IMR-90 (cell line): ENCODE results near the gene FGF19. TPM values are rescaled to one million over a fixed set of nuclear protein-coding genes. Genes with fewer than 3 reads are reported as not detected.

Experiments
- ATAC-seq: fragments of 200-7000 bp; cut with Tn5 transposase; 2 replicates; pipeline ENCODE4 v1.9.1; 2020; ENCODE audit warnings: low read depth, mild to moderate bottlenecking, moderate library complexity
- BruUV-seq: library from RNA; stranded (reverse); fragments of 400-500 nt; replicated peaks from 2 replicates; lab custom pipeline; 2021; lab: Mats Ljungman, UMichigan
- CTCF ChIA-PET: fragments of 300-600 bp; formaldehyde crosslinking; extraction: SDS; loops from one replicate; lab custom pipeline; 2021; ENCODE audit warnings: antibody characterized with exemption; lab: Yijun Ruan, JAX
- POLR2A ChIA-PET: fragments of 300-600 bp; sonication (Branson Sonifier 250); formaldehyde crosslinking; loops from one replicate; lab custom pipeline; 2022; ENCODE audit warnings: antibody characterized with exemption; ENCODE audit not compliant: unreplicated experiment; lab: Charles Lee
- DNase-seq: peaks from one replicate; pipeline ENCODE4 v3.0.0; 2013
- H2AFZ ChIP-seq: replicated peaks from 2 replicates; pipeline ENCODE3; 2013; ENCODE audit warnings: low read length, mild to moderate bottlenecking; ENCODE audit not compliant: poor library complexity
- H2AK5ac ChIP-seq: 2 replicates; pipeline ENCODE4 v1.6.1; 2013; ENCODE audit warnings: low read depth, low read length, inconsistent platforms
- H2AK9ac ChIP-seq: replicated peaks from 2 replicates; pipeline ENCODE3; 2013; ENCODE audit warnings: mild to moderate bottlenecking, low read depth, low read length, moderate library complexity; ENCODE audit not compliant: poor library complexity
- H2BK120ac ChIP-seq: 2 replicates; pipeline ENCODE4 v1.6.1; 2013; ENCODE audit warnings: low read depth, low read length, inconsistent platforms
- H2BK15ac ChIP-seq: 3 replicates; pipeline ENCODE4 v1.6.1; 2013; ENCODE audit warnings: low read depth, low read length, inconsistent platforms
- H2BK20ac ChIP-seq: 2 replicates; pipeline ENCODE4 v1.6.1; 2013; ENCODE audit warnings: low read depth, mild to moderate bottlenecking, inconsistent platforms, low read length, moderate library complexity
- H2BK5ac ChIP-seq: 2 replicates; pipeline ENCODE4 v1.6.1; 2013; ENCODE audit warnings: mild to moderate bottlenecking, low read depth, low read length, inconsistent platforms; ENCODE audit not compliant: poor library complexity, severe bottlenecking
- H3K14ac ChIP-seq: replicated peaks from 2 replicates; pipeline ENCODE4 v1.6.1; 2013; ENCODE audit warnings: low read depth, low read length, inconsistent platforms
- H3K18ac ChIP-seq: 2 replicates; pipeline ENCODE4 v1.6.1; 2013; ENCODE audit warnings: low read depth, low read length, control low read depth
- H3K23ac ChIP-seq: 2 replicates; pipeline ENCODE4 v1.6.1; 2013; ENCODE audit warnings: low read depth, low read length, inconsistent platforms
- H3K27ac ChIP-seq: 2 replicates; pipeline ENCODE4 v1.5.1; 2013; ENCODE audit warnings: mild to moderate bottlenecking, control low read depth, low read length; ENCODE audit not compliant: insufficient read depth
- H3K27me3 ChIP-seq: 2 replicates; pipeline ENCODE4 v1.6.1; 2013; ENCODE audit warnings: low read length; ENCODE audit not compliant: control insufficient read depth, insufficient read depth
- H3K36me3 ChIP-seq: 2 replicates; pipeline ENCODE4 v1.6.1; 2013; ENCODE audit warnings: low read length, mixed read lengths; ENCODE audit not compliant: control insufficient read depth, insufficient read depth
- H3K4ac ChIP-seq: 2 replicates; pipeline ENCODE4 v1.6.1; 2013; ENCODE audit warnings: low read depth, low read length, inconsistent platforms
- H3K4me1 ChIP-seq: 2 replicates; pipeline ENCODE4 v1.6.1; 2013; ENCODE audit warnings: low read length, mixed read lengths; ENCODE audit not compliant: control insufficient read depth, insufficient read depth
- H3K4me2 ChIP-seq: 2 replicates; pipeline ENCODE4 v1.6.1; 2013; ENCODE audit warnings: low read depth, mild to moderate bottlenecking, control low read depth, low read length, moderate library complexity
- H3K4me3 ChIP-seq: 2 replicates; pipeline ENCODE4 v1.5.1; 2013; ENCODE audit warnings: low read depth, mild to moderate bottlenecking, control low read depth, low read length, moderate library complexity; ENCODE audit not compliant: insufficient read depth
- H3K56ac ChIP-seq: 2 replicates; pipeline ENCODE4 v1.6.1; 2013; ENCODE audit warnings: low read length, inconsistent platforms; ENCODE audit not compliant: insufficient read depth; ENCODE audit errors: extremely low read depth
- H3K79me1 ChIP-seq, 2 experiments: 2 replicates each; pipeline ENCODE4 v1.6.1; 2013; ENCODE audit warnings: low read length in 2 of 2, inconsistent platforms in 1 of 2, low read depth in 1 of 2
- H3K9ac ChIP-seq: 2 replicates; pipeline ENCODE4 v1.6.1; 2013; ENCODE audit warnings: low read depth, low read length, control low read depth
- H3K9me1 ChIP-seq: 2 replicates; pipeline ENCODE4 v1.6.1; 2013; ENCODE audit warnings: low read length, inconsistent platforms; ENCODE audit not compliant: insufficient read depth
- H3K9me3 ChIP-seq: 2 replicates; pipeline ENCODE4 v1.6.1; 2013; ENCODE audit warnings: low read length; ENCODE audit not compliant: control insufficient read depth, insufficient read depth
- H4K20me1 ChIP-seq: 2 replicates; pipeline ENCODE4 v1.6.1; 2013; ENCODE audit warnings: low read length, inconsistent platforms; ENCODE audit not compliant: insufficient read depth
- H4K5ac ChIP-seq: 2 replicates; pipeline ENCODE4 v1.6.1; 2013; ENCODE audit warnings: mild to moderate bottlenecking, low read depth, low read length, control low read depth
- H4K8ac ChIP-seq, 2 experiments: 2 replicates each; pipeline ENCODE4 v1.6.1; 2013; ENCODE audit warnings: low read depth in 2 of 2, low read length in 2 of 2, control low read depth in 1 of 2, inconsistent platforms in 1 of 2
- H4K91ac ChIP-seq: 2 replicates; pipeline ENCODE4 v1.6.1; 2013; ENCODE audit warnings: low read depth, low read length, inconsistent platforms; ENCODE audit not compliant: insufficient read depth
- BHLHE40 ChIP-seq: fragments of 150-350 bp; IDR thresholded peaks from 2 replicates; pipeline ENCODE4 v1.6.1; 2016; ENCODE audit warnings: mild to moderate bottlenecking, low read depth, low read length
- CEBPB ChIP-seq: IDR thresholded peaks from 2 replicates; pipeline ENCODE4 v1.6.1; 2012; ENCODE audit warnings: low read depth, low read length, improper control_type of control experiment
- CHD1 ChIP-seq: IDR thresholded peaks from 2 replicates; pipeline ENCODE4 v1.6.1; 2012; ENCODE audit warnings: low read depth, low read length, improper control_type of control experiment
- ELK1 ChIP-seq: fragments of 150-350 bp; IDR thresholded peaks from 2 replicates; pipeline ENCODE4 v1.6.1; 2016; ENCODE audit warnings: low read depth, mild to moderate bottlenecking, low read length, moderate library complexity, borderline replicate concordance
- FOS ChIP-seq: fragments of 150-350 bp; IDR thresholded peaks from 2 replicates; pipeline ENCODE4 v1.6.1; 2016; ENCODE audit warnings: low read depth, low read length
- MAFK ChIP-seq: IDR thresholded peaks from 2 replicates; pipeline ENCODE4 v1.6.1; 2012; ENCODE audit warnings: low read depth, low read length, improper control_type of control experiment
- MAZ ChIP-seq: IDR thresholded peaks from 2 replicates; pipeline ENCODE4 v1.6.1; 2012; ENCODE audit warnings: low read depth, mild to moderate bottlenecking, low read length, improper control_type of control experiment, moderate library complexity, borderline replicate concordance
- NFE2L2 ChIP-seq: fragments of 150-350 bp; IDR thresholded peaks from 2 replicates; pipeline ENCODE4 v1.6.1; 2016; ENCODE audit warnings: low read depth, mild to moderate bottlenecking, low read length
- POLR2A ChIP-seq: IDR thresholded peaks from 2 replicates; pipeline ENCODE4 v1.6.1; 2012; ENCODE audit warnings: mild to moderate bottlenecking, low read depth, low read length
- RAD21 ChIP-seq: IDR thresholded peaks from 2 replicates; pipeline ENCODE4 v1.6.1; 2012; ENCODE audit warnings: low read length, improper control_type of control experiment
- RCOR1 ChIP-seq: IDR thresholded peaks from 2 replicates; pipeline ENCODE4 v1.6.1; 2012; ENCODE audit warnings: mild to moderate bottlenecking, low read length, improper control_type of control experiment; ENCODE audit not compliant: insufficient replicate concordance
- RFX5 ChIP-seq: IDR thresholded peaks from 2 replicates; pipeline ENCODE4 v1.8.0; 2012; ENCODE audit warnings: low read depth, mild to moderate bottlenecking, low read length, moderate library complexity
- WGBS, 2 experiments: methylation state at CpG; one replicate each; pipeline versions ENCODE4 v1.1.5 to v1.1.7; 2013; ENCODE audit warnings: missing lambda C conversion rate in 2 of 2; ENCODE audit not compliant: insufficient read length in 1 of 2; ENCODE audit errors: extremely low coverage in 2 of 2; 5-methylcytosine and 5-hydroxymethylcytosine counted together
- dilution Hi-C: fragments of 300-500 bp; cut with HindIII; formaldehyde crosslinking; loops from one replicate; pipeline ENCODE4 v1.14.3; 2018; ENCODE audit warnings: low sequenced_read_pairs; ENCODE audit not compliant: unreplicated experiment
- in situ Hi-C: fragments of 300-500 bp; cut with MboI; formaldehyde crosslinking; loops from 3 replicates; pipeline ENCODE4 v1.14.3; 2019; ENCODE audit warnings: low sequenced_read_pairs, inconsistent platforms, mixed read lengths
- intact Hi-C: fragments of 100-400 bp; cut with micrococcal nuclease; formaldehyde crosslinking; loops from 2 replicates; pipeline ENCODE4 v1.10.0; 2022
- polyA plus RNA-seq, 3 experiments: library from polyadenylated mRNA; depleted of rRNA; stranded (reverse); fragments of >200 nt; gene quantifications; 2 replicates each; pipeline ENCODE4 v1.2.3, GENCODE V29; 2012; ENCODE audit warnings: low replicate concordance in 1 of 3
- total RNA-seq: library from RNA; depleted of rRNA; stranded (reverse); fragments of >200 nt; gene quantifications from 2 replicates; pipeline ENCODE4 v1.2.3, GENCODE V29; 2012
- TF ChIP-seq, protein P1 (sequence below): fragments of 150-350 bp; IDR thresholded peaks from 2 replicates; pipeline ENCODE4 v1.6.1; 2017; ENCODE audit warnings: mild to moderate bottlenecking, antibody characterized with exemption, low read length, low read depth

FGF19 gene
- total and polyA plus RNA-seq, 2 of the 4 experiments (the other 2 are of a cell fraction): not detected

GRCh38 chr11:69661413-69661715, 42.5 kb downstream of the FGF19 start:
- H3K23ac ChIP-seq: no peak overlapping the region
- H2BK120ac ChIP-seq: no peak overlapping the region
- H3K79me1 ChIP-seq: peaks cover 0 to 15% of the 10 kb centered on the region in 2 experiments; a peak in 2 of 4 replicates
- no peak overlapping the region for H4K8ac ChIP-seq
- intact Hi-C loops (no loop called here), dilution Hi-C loops (no loop called here), in situ Hi-C loops (loop anchor here (25.0 kb wide), 2 partner anchors 724 to 1049 kb away; no protein-coding TSS in a partner anchor)
- no peak overlapping the region for H3K4me2 ChIP-seq
- no peak overlapping the region for H3K18ac ChIP-seq
- no peak overlapping the region for H3K56ac ChIP-seq
- no peak overlapping the region for H4K5ac ChIP-seq
- no peak overlapping the region for H4K91ac ChIP-seq
- no TSS peak for BruUV-seq
- peaks cover 4% of the 10 kb centered on the region; the same call in 1 of the 2 replicates for H4K20me1 ChIP-seq
- no peaks in the 10 kb centered on the region for H3K27me3 ChIP-seq
- H2AK9ac ChIP-seq: no peak overlapping the region
- peaks cover 11% of the 10 kb centered on the region; the same call in 1 of the 2 replicates for H3K4me1 ChIP-seq
- no peak for DNase-seq
- ChIA-PET POLR2A (interaction anchor here (0.8 kb wide), 1 partner anchor 13 kb away, joined by 5 read pairs; no protein-coding TSS in a partner anchor), CTCF (interaction anchor here (0.8 to 1.1 kb wide), 2 partner anchors 9 to 530 kb away, joined by 3 to 4 read pairs; no protein-coding TSS in a partner anchor)
- no peak overlapping the region for H2AK5ac ChIP-seq
- no peak overlapping the region for H3K4ac ChIP-seq
- H3K36me3 ChIP-seq: peaks cover 22% of the 10 kb centered on the region
- H3K9me3 ChIP-seq: no peaks in the 10 kb centered on the region
- H3K27ac ChIP-seq: no peak overlapping the region
- H2BK15ac ChIP-seq: no peak overlapping the region
- no peak overlapping the region for H2BK20ac ChIP-seq
- no peak overlapping the region; the same call in 1 of the 2 replicates for H3K14ac ChIP-seq
- no peak overlapping the region for H3K4me3 ChIP-seq
- 88% methylated on average over 4 of the region's 10 CpGs; no CpG with 5 or more reads in 1 of the 2 experiments for WGBS, 2 experiments
- H2BK5ac ChIP-seq: no peak overlapping the region
- TF ChIP-seq BHLHE40 (no peak), CHD1 (no peak), FOS (no peak), NFE2L2 (no peak), RCOR1 (no peak), MAFK (no peak), ELK1 (no peak), MAZ (no peak), CEBPB (no peak), RAD21 (no peak), RFX5 (no peak), POLR2A (no peak)
- TF ChIP-seq, protein P1, sequence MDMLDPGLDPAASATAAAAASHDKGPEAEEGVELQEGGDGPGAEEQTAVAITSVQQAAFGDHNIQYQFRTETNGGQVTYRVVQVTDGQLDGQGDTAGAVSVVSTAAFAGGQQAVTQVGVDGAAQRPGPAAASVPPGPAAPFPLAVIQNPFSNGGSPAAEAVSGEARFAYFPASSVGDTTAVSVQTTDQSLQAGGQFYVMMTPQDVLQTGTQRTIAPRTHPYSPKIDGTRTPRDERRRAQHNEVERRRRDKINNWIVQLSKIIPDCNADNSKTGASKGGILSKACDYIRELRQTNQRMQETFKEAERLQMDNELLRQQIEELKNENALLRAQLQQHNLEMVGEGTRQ: no peak
- H3K9me1 ChIP-seq: no peaks in the 10 kb centered on the region
- no peak for ATAC-seq
- H2AFZ ChIP-seq: no peak overlapping the region
- no peak overlapping the region for H3K9ac ChIP-seq
